Measurements from ENCODE around the gene ZIC1. TPM values are rescaled to one million over a fixed set of nuclear protein-coding genes. Genes with fewer than 3 reads are reported as not detected.

The ZIC1 gene
- total RNA-seq, 1 donor from 2014 or later, result not detected

GRCh38 chr3:147379651-147380050 lies 29.5 kb upstream of the ZIC1 start:
- DNase-seq (ENCODE audit: low spot score), result no peak

GRCh38 chr3:147380387-147380951 lies 28.7 kb upstream of the ZIC1 start:
- no peak for DNase-seq (ENCODE audit: low spot score)

GRCh38 chr3:147380977-147381376 lies 28.2 kb upstream of the ZIC1 start:
- no peak for DNase-seq (ENCODE audit: low spot score)

- DNase-seq (ENCODE audit: low spot score), result no peak
These were observed 27.6 kb upstream of the ZIC1 start for GRCh38 chr3:147381596-147381995.

GRCh38 chr3:147383617-147384016 lies 25.5 kb upstream of the ZIC1 start:
- DNase-seq (ENCODE audit: low spot score), result no peak

GRCh38 chr3:147384210-147385058 lies 24.7 kb upstream of the ZIC1 start:
- no peak for DNase-seq (ENCODE audit: low spot score)

GRCh38 chr3:147385059-147386012 lies 23.8 kb upstream of the ZIC1 start:
- DNase-seq (ENCODE audit: low spot score), result no peak

- no peak for DNase-seq (ENCODE audit: low spot score)
These were observed 21.8 kb upstream of the ZIC1 start for GRCh38 chr3:147387291-147387884.

GRCh38 chr3:147387885-147388699 lies 21.1 kb upstream of the ZIC1 start:
- DNase-seq (ENCODE audit: low spot score), result no peak

- no peak for DNase-seq (ENCODE audit: low spot score)
These were observed 20.2 kb upstream of the ZIC1 start for GRCh38 chr3:147388700-147389580.

GRCh38 chr3:147389717-147390116 lies 19.4 kb upstream of the ZIC1 start:
- no peak for DNase-seq (ENCODE audit: low spot score)

GRCh38 chr3:147390589-147391569 lies 18.3 kb upstream of the ZIC1 start:
- DNase-seq (ENCODE audit: low spot score), result no peak

GRCh38 chr3:147391781-147392624 lies 17.2 kb upstream of the ZIC1 start:
- no peak for DNase-seq (ENCODE audit: low spot score)

GRCh38 chr3:147392625-147392946 lies 16.6 kb upstream of the ZIC1 start:
- no peak for DNase-seq (ENCODE audit: low spot score)

GRCh38 chr3:147393261-147393942 lies 15.8 kb upstream of the ZIC1 start:
- DNase-seq (ENCODE audit: low spot score), result no peak

GRCh38 chr3:147393943-147394883 lies 15.0 kb upstream of the ZIC1 start:
- no peak for DNase-seq (ENCODE audit: low spot score)
